T-helper 9 cell (primary cell): ENCODE measurements around the gene TRPC4.
"Not testable (repeated sequence)": the region's sequence is repeated elsewhere in the genome, so short reads cannot be mapped to it uniquely, and the experiment has no call there.

Experiments
- DNase-seq: peaks from one replicate; pipeline ENCODE4 v3.0.0-alpha.2; 2020

TRPC4 gene

DNA sequence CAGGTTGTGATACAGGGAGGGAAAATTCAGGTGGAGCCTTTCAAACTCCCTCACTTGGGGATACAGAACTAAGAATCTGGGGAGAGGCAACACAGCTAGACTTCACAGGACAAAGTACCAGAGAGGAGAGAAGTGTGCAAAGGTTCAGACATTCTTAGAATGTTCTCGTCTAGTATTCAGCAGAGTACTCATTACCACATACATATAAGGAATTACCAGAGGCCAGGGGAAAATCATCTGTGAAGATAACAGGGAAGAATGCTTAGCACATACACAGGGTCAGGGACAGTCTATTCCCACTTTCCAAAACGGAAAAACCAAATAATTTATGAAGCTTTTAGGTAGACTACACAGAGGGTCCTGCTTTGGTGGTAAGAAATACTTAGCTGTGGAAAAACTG, 58.1 kb downstream of the TRPC4 start:
- DNase-seq = no peak

DNA sequence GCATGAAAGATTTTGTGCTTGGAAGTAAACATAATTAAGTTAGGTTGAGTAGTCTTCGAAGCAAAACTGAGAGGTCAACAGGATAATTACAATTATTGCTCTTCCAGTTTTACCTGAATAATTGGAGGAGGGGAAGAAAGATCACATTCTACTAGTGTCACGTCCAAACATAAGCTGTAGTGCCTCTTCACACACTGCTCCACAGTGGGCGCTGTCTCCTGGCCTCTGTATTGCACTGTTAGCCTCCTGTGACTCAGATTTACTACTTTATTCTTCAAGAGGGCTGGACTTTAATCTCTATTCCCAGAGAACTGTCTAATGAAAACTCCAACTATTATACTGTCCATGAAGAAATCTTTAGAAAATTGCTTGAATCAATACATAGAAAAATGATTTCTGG, 62.9 kb downstream of the TRPC4 start:
- DNase-seq = no peak

DNA sequence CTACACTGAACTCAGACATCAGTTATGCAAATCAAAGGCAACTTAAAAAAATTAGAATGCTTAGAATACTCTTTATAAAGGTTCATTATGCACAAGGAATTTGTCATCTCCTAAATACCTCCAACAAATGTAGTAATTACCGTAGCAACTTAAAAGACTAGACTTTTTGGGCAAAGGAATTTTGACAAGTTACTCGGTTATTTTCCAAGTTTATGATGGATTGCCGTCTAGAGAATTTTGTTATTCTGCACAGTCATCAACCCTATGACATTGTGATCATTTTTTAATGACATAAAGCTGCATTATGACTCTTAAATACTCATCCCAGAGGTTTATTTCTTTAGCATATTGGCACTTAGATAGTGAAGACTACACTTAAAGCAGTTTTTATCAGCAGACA, 71.9 kb downstream of the TRPC4 start:
- DNase-seq = no peak

DNA sequence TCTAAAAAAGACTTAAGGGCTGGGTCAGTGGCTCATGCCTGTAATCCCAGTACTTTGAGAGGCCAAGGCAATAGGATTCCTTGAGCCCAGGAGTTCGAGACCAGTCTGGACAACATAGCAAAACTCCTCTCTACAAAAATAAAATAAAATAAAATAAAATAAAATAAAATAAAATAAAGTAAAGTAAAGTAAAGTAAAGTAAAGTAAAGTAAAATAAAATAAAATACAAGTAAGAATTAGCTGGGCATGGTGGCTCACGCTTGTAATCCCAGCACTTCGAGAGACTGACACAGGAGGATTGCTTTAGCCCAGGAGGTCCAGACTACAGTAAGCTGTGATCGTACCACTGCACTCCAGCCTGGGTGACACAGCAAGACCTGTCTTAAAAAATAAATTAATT, 72.8 kb downstream of the TRPC4 start:
- DNase-seq = not testable (repeated sequence)

DNA sequence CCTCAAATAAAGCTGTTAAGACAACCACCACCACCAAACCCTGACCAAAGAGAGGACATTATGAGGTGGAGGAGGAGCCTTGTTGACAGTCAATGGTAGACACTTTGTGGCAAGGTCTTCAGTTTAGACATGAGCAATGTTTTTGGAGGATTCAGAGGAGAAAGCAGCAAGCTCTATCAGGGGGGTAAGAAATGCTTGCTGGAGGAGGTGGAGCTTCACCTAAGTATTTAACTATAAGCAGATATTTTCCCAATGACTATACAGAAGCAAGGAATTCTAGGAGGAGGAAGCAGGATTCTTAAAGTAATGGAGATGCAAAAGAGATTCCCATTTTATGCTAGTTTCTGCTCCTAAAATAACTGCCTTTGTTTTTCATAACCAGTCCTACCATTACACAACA, 74.2 kb downstream of the TRPC4 start:
- no peak for DNase-seq

DNA sequence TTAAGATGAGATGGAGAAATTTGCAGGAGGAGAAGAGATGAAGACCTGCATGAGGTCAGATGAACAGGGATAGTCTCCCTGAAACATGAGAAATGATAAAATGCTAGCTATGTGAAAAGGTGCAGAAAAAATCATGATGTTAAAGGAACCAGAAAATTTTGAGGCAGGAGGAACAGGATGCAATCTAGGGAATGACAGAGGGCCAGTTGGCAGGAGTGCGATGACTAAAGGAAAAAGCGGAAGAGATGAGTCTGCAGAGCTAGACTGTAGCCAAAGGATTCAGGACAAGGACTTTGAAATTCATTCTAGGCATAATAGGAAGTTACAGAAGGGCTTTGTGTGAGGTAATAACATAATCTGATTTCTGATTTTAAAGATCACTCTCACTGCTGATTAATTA, 77.9 kb downstream of the TRPC4 start:
- DNase-seq = no peak

DNA sequence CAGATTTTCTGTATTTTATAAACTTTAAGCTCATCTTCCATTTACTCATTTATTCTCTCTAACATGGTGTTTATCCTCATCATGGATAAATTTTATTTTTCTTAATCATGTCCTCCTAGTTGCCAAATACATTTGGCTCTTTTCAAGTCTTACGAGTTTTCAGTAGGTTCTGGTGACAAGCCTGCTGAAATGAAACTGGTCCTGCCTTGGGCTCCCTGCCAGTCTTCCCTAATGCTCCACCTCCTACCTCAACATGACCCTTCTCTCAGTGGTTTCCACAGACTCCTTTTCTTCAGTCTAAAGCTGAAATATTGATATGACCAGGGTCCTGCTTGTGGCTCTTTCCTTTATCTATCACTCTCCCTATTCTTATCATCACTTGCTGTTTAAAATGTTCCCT, 81.2 kb downstream of the TRPC4 start:
- no peak for DNase-seq

DNA sequence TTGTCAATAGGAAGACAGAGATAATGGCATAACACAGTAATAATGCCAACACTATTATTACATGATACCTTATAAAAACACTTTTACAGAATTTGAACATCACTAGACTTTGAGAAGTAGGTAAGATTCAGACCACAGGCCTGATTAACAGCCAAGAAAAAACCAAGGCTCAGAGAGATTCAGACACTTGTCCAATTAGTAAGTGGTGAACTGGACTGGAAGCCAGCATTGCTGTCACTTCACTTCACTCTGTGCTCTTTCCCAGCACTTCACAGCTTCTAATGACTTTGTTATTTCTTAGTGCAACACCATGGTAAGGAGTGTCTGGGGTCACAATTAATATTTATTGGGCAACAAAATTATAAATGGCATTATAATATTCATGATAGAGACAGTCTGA, 91.9 kb downstream of the TRPC4 start:
- DNase-seq = no peak

DNA sequence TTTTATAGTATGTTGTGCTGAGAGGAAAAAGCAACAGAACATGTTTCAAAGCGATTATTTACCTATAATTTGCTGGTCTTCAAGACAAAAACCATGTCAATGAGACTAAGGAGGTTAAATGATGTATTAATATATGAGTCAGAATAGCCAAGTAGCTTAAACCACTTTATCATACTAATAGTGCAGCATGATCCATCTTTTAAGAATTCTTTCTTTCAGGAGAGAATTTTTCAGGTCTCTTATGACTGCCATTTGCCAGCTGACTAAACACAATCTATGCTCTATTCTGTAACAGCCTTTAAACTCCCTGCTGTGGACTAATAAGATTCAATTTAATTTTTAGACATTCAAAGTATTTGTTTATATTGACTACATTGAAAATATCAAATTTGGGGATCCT, 93.7 kb downstream of the TRPC4 start:
- DNase-seq = no peak

DNA sequence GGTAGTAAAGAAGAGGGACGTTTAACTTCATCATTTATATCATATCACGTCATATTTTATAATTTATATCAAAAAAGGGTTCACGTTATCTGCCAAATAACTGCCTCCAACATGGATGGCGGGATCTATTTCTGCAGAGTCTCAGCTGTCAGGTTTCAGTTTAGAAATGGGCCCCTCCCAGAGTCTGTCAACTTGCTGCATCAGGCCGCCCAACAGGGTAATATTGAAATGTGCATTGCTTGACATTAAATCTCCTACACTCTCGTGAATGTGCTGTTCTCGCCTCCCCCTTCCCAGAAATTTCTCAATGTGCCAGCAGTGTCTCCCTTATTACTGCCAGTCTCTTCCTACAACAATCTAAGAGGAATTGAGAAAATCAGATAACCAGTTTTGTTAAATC, 96.9 kb downstream of the TRPC4 start:
- no peak for DNase-seq

DNA sequence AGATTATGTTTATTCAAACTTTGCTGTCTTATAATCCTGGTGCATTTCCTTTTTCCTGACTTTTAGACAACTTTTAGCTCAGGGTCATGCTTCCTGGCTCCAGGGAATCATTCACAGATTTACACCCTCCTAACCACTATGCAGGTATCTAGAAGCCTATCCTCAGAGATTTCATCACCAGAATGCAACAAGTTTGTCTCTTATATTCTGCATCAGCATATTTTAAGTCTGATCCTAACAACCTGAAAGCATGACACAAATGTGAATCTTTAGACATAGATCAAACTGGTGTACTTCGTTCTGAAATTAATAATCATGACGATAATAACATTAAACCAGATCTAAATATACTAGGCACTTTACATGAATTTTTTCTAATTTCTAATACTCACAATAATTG, 100.0 kb downstream of the TRPC4 start:
- no peak for DNase-seq

DNA sequence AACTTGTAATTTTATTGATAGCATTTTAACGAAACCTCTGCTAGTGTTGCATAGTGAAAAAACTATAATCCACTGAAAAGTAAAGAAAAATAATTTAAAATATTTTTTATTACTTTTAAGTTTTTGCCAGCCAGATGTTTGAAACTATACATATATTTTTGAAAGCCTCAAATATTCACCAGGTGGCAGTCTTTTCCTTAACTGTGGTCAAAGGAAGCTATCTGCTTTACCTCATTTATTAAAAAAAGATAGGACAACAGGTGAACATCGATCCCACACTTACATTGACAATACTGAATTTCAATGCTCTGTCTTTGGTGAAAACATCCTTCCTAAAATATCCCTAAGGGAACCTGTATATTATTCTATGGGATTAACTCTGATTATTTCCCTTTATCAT, 100.5 kb downstream of the TRPC4 start:
- no peak for DNase-seq

DNA sequence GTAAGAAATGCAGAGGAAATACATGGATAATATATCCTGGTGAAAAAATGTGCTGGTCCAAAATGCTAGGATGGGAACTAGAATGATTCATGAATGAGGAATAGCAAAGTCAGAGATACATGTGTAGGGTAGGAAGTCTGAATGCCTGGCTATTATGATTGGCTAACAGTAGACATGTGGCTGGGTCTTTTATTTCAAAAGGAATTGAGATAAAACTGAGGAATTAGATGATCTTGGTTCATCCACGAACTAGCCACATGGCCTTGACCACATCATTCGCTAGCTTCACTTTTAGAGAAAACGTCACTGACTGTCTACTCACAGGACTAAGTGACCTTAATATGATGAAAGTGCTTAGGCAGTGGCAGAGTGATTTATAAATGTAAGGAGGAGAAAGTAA, 103.1 kb downstream of the TRPC4 start:
- no peak for DNase-seq

DNA sequence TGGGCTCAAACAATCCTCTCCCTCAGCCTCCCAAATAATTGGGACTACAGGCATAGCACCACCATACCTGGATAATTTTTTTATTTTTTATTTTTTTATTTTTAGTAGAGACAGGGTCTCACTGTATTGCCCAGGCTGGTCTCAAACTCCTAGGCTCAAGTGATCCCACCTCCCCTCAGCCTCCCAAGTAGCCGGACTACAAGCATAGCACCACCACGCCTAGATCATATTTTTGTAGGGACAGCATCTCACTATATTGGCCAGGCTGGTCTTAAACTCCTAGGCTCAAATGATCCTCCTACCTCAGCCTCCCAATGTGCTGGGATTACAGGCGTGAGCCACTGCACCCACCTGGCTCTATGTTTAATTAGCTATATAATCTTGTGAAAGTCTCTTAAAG, 114.2 kb downstream of the TRPC4 start:
- DNase-seq = no peak

DNA sequence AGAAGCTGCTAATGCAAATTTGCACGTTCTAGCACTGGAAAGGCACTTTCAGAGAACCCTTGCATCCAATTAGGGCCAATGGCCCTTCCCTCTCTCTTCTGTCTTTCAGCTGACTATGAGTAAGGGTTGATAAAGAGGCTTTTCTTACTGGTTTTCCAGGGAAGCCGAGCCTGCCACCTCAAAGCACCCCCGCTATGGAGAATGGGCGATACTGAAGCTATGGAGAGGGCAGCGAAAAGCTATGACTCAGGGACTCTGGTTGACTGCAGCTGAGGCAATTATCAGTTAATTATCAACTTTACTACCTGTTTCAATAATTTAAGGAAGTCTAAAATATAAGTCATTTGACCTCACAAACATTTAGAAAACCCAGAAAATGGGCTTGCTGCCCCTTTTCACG, 115.8 kb downstream of the TRPC4 start:
- DNase-seq = no peak

DNA sequence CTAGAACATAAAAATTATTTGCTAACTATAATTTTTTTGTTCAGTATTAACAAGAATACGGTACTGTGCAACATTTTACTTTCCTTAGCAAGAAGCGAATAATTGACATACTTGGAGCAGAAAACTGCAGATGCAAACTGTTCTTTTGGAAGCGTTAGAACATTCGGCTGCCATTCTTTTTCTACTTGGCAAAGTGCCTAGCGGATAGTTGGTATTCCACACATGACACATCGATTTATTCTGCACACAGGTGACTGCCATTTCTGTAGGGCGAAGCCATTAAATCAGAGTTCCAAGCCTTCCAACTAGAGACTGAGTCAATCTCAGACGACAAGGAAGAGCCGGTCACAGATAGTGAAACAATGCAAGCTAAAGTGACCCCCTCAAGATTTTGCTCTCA, 117.4 kb downstream of the TRPC4 start:
- no peak for DNase-seq

DNA sequence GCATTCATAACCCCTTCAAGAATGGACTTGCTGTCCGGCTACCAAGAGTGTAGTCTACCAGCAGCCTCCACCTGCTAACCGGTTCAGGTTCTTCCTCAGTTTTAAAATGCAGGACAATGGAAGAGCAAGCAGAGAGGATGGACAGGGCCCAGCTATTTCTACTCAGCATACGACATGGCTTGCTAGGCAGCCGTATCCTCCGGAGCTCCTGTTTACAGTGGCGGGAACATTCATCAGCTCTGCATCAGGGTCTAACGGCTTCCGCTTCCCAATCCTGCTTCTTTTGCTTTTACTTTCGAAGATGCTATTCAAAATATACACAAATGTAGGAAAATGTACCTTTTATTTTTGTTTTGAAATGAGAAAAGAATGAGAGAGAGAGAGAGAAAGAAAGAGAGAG, 118.5 kb downstream of the TRPC4 start:
- DNase-seq = no peak

DNA sequence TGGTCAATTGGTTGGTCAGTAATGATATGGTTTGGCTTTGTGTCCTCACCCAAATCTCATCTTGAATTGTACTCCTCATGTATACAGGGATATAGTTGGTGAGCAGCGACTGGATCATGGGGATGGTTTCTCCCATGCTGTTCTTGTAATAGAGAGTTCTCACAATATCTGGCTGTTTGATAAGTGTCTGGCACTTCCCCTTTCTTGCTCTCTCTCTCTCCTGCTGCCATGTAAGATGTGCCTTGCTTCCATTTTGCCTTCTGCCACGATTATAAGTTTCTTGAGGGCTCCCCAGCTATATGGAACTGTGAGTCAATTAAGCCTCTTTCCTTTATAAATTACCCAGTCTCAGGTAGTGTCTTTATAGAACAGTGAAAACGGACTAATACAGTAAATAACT, 120.7 kb downstream of the TRPC4 start:
- no peak for DNase-seq

DNA sequence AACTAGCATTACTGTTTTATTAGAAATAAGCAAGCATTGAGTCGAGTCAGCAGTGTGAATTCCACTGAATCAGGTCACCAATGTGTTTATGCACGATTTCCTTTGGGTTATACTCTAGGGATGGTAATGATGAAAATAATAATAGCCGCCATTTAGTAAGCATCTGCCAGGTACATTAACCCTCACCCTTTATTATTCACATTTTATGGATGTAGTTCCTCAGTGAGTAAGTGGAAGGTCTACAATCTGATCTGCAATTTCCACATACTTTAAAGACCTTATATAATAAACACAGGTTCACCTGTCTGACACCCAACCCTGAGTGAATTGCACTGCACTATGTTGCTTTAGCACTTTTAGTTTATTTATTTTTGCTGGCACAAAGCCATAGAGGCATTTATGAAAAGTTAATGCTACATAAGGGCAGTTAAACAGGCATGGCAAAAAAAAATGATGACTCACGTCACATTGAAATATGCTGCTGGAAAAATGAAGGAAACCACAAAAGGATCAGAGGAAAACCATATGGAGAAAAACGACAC, 122.4 kb downstream of the TRPC4 start:
- DNase-seq = no peak

DNA sequence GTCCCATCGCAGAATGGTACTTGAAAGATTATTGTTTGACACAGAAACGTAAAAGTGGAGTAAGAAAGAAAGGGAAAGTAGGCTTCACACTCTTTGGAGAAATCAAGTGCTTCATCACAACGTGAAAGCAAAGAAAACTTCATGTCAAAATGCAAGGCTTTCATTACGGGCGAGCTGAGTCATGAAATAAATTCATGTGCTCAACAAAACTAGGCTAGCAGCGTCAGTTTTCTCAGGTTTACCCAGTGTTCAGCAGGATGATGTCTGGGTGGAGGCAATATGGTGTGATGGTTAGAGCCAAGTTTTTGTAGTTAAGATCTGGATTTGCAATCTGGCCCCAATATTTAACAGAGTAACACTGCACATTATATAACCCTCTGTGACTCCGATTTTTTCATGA, 128.0 kb downstream of the TRPC4 start:
- DNase-seq = no peak

DNA sequence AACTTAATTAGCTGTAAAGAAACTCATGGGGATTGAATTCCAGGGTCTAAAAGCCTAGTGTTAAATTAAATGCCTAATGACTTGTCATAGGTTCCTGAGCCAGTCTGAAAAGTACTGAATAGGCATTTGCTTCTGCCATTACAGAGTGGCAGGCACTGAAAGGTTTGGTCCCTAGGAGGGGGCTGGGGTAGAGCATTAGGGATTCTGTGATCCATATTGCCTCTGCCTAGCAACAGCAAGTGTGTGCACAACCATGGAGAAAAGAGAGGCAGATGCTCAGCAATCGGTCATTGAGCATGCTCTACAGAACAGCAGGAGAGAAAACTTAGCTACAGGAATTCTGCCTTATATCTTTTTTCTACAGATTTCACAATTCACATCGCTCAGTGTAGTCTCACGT, 133.5 kb downstream of the TRPC4 start:
- DNase-seq = no peak

DNA sequence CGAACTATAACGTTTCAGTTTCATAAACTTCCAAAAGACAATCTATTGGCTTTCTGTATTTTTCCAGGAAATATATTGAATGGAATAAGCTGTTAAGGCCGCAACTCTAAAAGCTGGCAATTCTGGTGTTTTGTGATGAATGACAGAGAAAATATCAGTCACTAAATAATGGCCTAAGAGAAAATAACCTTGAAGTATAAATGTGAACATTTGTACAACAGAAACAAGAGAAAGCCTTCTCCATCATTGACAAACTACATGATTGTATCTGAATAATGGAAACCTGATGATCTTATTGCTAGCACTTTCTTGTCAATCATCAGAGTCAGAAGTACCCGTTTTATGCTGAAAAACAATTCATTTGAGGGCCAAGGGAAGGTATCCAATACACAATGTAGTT, 134.3 kb downstream of the TRPC4 start:
- DNase-seq = no peak

DNA sequence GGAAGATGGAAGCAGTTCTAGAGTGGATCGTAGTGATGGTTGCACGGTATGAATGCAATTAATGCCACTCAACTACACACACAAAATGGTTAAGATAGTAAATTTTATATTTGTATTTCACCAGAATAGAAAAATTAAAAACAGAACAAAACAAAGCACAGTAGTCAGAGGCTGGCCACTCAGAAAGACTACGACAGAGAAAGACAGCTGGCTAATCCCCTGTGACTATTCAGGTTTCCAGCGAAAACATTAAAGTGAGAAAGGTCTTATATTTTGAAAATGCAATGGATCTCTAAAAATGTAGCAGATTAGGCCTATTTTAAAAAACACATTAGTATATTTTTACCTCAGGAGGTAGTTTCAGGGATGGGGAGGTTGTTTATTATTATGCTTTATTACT, 139.7 kb downstream of the TRPC4 start:
- no peak for DNase-seq

DNA sequence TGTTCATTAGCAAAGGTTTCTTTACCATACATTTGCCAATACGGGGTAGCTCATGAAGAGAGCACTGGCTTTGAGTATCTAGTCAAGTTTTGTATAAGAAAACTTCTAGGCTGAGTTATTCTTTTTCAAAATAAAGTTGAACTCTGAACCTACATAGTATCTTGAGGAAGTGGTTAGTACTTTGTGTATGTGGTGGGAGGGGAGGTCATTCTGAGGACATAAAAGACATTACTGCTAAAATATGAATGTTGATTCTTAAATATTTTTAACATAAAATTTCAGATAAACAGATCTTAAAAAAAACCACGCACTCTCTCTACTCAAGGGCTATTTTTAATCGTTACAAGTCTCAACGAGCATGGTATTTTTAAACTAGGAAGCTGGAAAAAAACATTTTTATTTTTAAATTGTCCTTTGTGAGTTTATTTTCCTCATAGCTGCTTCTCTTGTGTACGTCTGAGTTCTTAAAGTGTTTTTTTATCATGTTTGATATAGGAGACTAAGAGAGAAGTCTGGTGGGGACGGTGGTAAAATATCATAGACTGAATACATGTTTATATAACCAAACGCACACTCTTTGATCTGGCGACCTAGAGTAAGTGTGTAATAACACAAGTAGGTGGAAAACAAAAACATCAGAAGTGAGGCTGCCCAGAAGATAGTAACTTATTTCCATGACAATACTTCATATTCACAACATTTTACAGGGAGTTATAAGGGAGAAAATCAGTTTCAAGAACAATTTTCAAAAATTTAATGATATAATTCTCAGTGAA, 153.0 kb downstream of the TRPC4 start:
- DNase-seq = no peak

DNA sequence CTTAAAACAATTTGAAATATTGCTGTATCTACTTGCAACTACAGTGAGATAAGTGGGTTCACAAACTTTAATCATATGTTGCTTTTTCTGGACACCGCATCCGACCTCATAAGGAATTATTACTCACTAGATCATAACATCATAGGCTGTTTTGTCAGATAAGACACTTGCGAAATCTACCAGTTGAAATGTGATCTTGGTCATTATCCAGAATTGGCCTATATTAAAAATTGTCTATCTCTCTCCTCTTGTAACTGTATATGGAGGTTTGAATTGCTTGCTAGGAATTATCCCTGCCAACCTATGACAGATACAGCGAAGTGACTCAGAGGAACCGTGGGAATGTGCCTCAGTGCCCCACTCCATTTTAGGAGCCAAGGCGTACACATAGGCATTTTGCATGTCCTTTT, 154.0 kb downstream of the TRPC4 start:
- DNase-seq = no peak
